Breast epithelium (tissue), 3 donors: ENCODE measurements around the gene CCDC85C.

Source experiments
- POLR2A ChIP-seq: fragments of 450-650 bp; IDR thresholded peaks from one replicate; pipeline ENCODE4 v1.6.1; 2016; ENCODE audit warnings: antibody characterized with exemption, mild to moderate bottlenecking, moderate library complexity
- TF ChIP-seq, protein P1 (sequence below), 3 donors: fragments of 450-650 bp; IDR thresholded peaks; one replicate each; pipeline ENCODE4 v1.5.1; 2016 to 2017; ENCODE audit warnings: antibody characterized with exemption in 3 of 3, mild to moderate bottlenecking in 3 of 3, moderate library complexity in 3 of 3

- TF ChIP-seq, protein P1, sequence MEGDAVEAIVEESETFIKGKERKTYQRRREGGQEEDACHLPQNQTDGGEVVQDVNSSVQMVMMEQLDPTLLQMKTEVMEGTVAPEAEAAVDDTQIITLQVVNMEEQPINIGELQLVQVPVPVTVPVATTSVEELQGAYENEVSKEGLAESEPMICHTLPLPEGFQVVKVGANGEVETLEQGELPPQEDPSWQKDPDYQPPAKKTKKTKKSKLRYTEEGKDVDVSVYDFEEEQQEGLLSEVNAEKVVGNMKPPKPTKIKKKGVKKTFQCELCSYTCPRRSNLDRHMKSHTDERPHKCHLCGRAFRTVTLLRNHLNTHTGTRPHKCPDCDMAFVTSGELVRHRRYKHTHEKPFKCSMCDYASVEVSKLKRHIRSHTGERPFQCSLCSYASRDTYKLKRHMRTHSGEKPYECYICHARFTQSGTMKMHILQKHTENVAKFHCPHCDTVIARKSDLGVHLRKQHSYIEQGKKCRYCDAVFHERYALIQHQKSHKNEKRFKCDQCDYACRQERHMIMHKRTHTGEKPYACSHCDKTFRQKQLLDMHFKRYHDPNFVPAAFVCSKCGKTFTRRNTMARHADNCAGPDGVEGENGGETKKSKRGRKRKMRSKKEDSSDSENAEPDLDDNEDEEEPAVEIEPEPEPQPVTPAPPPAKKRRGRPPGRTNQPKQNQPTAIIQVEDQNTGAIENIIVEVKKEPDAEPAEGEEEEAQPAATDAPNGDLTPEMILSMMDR (IDR thresholded peaks at IDR 0.05), result no peak
- no peak for TF ChIP-seq POLR2A
These were observed 8.8 kb upstream of the CCDC85C start for GRCh38 chr14:99612738-99613330.
